Calu3 (cell line): ENCODE results near the gene CADM1. TPM values are rescaled to one million over a fixed set of nuclear protein-coding genes. Genes with fewer than 3 reads are reported as not detected.

Experiments
- BruUV-seq: library from RNA; stranded (reverse); fragments of 400-500 nt; replicated peaks from 2 replicates; lab custom pipeline; 2021; lab: Mats Ljungman, UMichigan
- CTCF ChIA-PET: fragments of 300-600 bp; sonication (Branson Sonifier 250); formaldehyde crosslinking; loops from one replicate; lab custom pipeline; 2022; ENCODE audit warnings: antibody characterized with exemption; lab: Charles Lee
- DNase-seq: peaks from one replicate; pipeline ENCODE4 v3.0.0; 2022
- H3K27ac Mint-ChIP-seq: one replicate; pipeline ENCODE4 v1.8.0; 2022; ENCODE audit warnings: mixed read lengths; ENCODE audit not compliant: unreplicated experiment
- H3K27me3 Mint-ChIP-seq: one replicate; pipeline ENCODE4 v1.8.0; 2022; ENCODE audit warnings: mixed read lengths; ENCODE audit not compliant: unreplicated experiment
- H3K36me3 Mint-ChIP-seq: one replicate; pipeline ENCODE4 v1.8.0; 2022; ENCODE audit warnings: mild to moderate bottlenecking, moderate library complexity, mixed read lengths; ENCODE audit not compliant: insufficient read depth, unreplicated experiment
- H3K4me1 Mint-ChIP-seq: one replicate; pipeline ENCODE4 v1.8.0; 2022; ENCODE audit warnings: mild to moderate bottlenecking, low read depth, mixed read lengths; ENCODE audit not compliant: unreplicated experiment
- H3K4me3 Mint-ChIP-seq: one replicate; pipeline ENCODE4 v1.8.0; 2022; ENCODE audit warnings: mild to moderate bottlenecking, low read depth, moderate library complexity, mixed read lengths; ENCODE audit not compliant: unreplicated experiment
- H3K9me3 Mint-ChIP-seq: one replicate; pipeline ENCODE4 v1.8.0; 2022; ENCODE audit warnings: low read depth, mixed read lengths; ENCODE audit not compliant: unreplicated experiment
- intact Hi-C: fragments of 100-400 bp; cut with micrococcal nuclease; formaldehyde crosslinking; loops from one replicate; pipeline ENCODE4 v1.10.0; 2022; ENCODE audit not compliant: unreplicated experiment
- total RNA-seq: library from RNA; stranded (reverse); gene quantifications from 2 replicates; pipeline ENCODE4 v1.2.3, GENCODE V29; 2022
- TF ChIP-seq, protein P1 (sequence below): fragments of 200-600 bp; IDR thresholded peaks from one replicate; pipeline ENCODE4 v1.8.0; 2022; ENCODE audit warnings: antibody characterized with exemption; ENCODE audit not compliant: unreplicated experiment

Gene CADM1
- total RNA-seq, 1 experiment from 2014 or later: 0.68 TPM

DNA sequence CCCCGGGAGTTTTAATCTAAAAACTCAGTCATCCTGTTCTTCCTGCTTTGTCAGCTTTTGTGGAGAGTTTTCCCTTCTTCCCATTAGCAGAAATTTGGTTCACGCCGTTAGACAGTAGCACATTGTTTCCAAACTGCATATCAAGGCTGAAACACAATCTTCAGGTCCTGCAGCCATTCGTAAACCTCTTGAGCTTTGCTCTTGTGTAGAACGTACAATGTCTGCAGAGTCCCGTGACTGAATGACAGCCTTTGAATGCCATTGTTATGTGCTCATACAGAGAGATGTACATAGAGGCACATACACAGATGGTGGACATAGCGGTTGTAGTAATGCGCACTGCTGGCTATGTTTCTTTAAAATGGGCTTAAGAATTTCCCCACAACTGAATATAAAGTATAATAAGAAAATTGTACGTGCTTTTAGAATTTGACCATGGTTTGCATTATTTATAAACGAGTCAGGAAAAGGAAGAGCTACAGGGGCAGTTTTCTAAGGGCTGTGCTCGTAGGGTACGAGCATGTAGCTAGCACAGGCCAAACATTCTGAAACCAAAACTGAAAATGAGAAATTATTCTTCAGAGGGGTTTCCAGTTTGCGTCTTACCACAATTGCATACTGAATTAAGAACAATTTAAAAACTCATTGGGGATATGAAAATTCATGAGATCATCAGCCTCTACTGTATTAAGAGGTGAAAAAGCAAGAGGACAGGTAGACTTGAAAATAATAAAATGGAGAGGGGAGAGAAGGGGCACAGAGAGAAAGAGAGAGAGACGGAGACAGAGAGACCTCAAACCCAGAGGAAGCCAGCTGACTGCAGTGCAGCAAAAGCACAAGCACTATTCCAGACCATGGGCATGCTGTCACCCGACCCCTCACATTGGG, 310.1 kb downstream of the CADM1 start:
- Mint-ChIP-seq H3K4me1 (no peaks in the 10 kb centered on the region), H3K27me3 (peaks cover 13% of the 10 kb centered on the region), H3K9me3 (peaks cover 2% of the 10 kb centered on the region), H3K36me3 (no peaks in the 10 kb centered on the region), H3K27ac (no peak overlapping the region), H3K4me3 (no peak overlapping the region)
- DNase-seq: no peak
- TF ChIP-seq, protein P1, sequence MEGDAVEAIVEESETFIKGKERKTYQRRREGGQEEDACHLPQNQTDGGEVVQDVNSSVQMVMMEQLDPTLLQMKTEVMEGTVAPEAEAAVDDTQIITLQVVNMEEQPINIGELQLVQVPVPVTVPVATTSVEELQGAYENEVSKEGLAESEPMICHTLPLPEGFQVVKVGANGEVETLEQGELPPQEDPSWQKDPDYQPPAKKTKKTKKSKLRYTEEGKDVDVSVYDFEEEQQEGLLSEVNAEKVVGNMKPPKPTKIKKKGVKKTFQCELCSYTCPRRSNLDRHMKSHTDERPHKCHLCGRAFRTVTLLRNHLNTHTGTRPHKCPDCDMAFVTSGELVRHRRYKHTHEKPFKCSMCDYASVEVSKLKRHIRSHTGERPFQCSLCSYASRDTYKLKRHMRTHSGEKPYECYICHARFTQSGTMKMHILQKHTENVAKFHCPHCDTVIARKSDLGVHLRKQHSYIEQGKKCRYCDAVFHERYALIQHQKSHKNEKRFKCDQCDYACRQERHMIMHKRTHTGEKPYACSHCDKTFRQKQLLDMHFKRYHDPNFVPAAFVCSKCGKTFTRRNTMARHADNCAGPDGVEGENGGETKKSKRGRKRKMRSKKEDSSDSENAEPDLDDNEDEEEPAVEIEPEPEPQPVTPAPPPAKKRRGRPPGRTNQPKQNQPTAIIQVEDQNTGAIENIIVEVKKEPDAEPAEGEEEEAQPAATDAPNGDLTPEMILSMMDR: no peak
- no TSS peak for BruUV-seq
- intact Hi-C loops: no loop called here
- CTCF ChIA-PET: no interaction called here

DNA sequence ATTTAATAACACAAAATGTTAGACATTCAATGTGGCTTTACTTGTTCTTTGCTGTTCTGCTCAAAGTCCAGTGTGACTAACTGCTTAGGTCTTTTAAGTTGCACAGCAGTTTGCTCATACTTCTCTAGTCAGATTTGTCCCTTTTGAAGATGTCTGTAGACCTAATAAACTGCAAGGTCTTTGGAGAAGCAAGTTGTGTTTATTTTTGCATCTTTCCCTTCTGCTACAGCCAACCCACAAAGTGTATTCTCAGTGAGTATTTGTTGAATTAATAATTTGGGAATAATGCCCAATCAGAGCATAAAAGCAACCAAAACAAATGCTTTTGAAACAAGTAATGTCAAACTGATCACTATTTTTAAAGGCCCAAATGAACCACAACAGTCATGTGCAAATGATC, 312.5 kb downstream of the CADM1 start:
- intact Hi-C loops: no loop called here
- no TSS peak for BruUV-seq
- H3K9me3 Mint-ChIP-seq: peaks cover 2% of the 10 kb centered on the region
- H3K27ac Mint-ChIP-seq: no peak overlapping the region
- H3K4me3 Mint-ChIP-seq: no peak overlapping the region
- CTCF ChIA-PET: no interaction called here
- DNase-seq: no peak
- H3K4me1 Mint-ChIP-seq: no peaks in the 10 kb centered on the region
- TF ChIP-seq, protein P1: no peak
- no peaks in the 10 kb centered on the region for H3K36me3 Mint-ChIP-seq
- H3K27me3 Mint-ChIP-seq: peaks cover 13% of the 10 kb centered on the region

DNA sequence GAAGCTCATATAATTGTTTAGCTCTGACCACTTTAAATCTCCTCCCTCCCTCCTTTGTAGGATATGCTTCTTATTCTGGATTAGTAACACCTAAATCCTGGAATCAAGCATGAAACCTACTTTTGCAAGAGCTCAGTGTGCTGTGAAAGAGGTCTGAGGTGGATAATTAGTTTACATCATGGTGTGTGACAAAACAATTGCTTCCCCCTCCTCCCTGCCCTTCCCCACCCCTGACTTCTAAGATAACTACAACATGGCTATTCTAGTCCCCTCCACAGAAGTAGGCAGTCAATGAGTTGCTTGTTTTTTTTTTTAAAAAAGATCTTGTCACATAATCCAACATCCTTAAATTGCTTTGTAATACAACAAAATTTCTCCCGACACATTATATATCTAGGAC, 314.0 kb downstream of the CADM1 start:
- DNase-seq: no peak
- H3K9me3 Mint-ChIP-seq: peaks cover 2% of the 10 kb centered on the region
- peaks cover 13% of the 10 kb centered on the region for H3K27me3 Mint-ChIP-seq
- no peaks in the 10 kb centered on the region for H3K4me1 Mint-ChIP-seq
- BruUV-seq: no TSS peak
- H3K27ac Mint-ChIP-seq: no peak overlapping the region
- H3K36me3 Mint-ChIP-seq: no peaks in the 10 kb centered on the region
- H3K4me3 Mint-ChIP-seq: no peak overlapping the region
- TF ChIP-seq, protein P1: no peak
- CTCF ChIA-PET: no interaction called here
- intact Hi-C loops: no loop called here

DNA sequence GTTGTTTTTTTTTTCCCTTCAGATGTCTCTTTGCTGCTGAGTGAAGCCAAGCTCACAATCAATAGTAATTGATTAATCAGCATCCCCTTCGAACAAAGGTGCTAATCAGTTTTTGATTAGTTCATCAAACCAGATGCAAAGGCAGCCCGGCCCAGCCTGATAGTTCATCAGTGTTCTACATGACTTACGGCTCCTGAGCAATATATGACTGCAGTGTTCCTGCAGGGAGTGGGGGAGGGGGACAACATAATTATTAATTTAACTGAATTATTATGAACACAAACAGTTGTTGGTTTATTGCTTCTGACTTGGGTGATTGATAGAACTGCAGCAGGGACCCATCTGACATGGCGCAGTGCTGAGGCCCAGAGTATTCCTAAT, 315.3 kb downstream of the CADM1 start:
- no peaks in the 10 kb centered on the region for H3K36me3 Mint-ChIP-seq
- intact Hi-C loops: no loop called here
- no peak overlapping the region for H3K4me3 Mint-ChIP-seq
- H3K9me3 Mint-ChIP-seq: no peaks in the 10 kb centered on the region
- DNase-seq: no peak
- CTCF ChIA-PET: no interaction called here
- no peak overlapping the region for H3K27ac Mint-ChIP-seq
- H3K4me1 Mint-ChIP-seq: no peaks in the 10 kb centered on the region
- TF ChIP-seq, protein P1: no peak
- peaks cover 1% of the 10 kb centered on the region for H3K27me3 Mint-ChIP-seq
- no TSS peak for BruUV-seq
